ENCODE measurements around the gene B3GALNT2. TPM values are rescaled to one million over a fixed set of nuclear protein-coding genes. Genes with fewer than 3 reads are reported as not detected.

B3GALNT2 gene
- total RNA-seq, 1 donor from 2014 or later: 13.0 TPM

Other genes with a start within 250 kb of the B3GALNT2 start
- gene ARID4B, start 176.3 kb downstream of the B3GALNT2 start, total RNA-seq: 61.3 TPM
- gene GGPS1, start 175.9 kb downstream of the B3GALNT2 start, total RNA-seq: 28.0 TPM
- gene TBCE, start 137.0 kb downstream of the B3GALNT2 start, total RNA-seq: 27.9 TPM
- gene GNG4, start 145.3 kb upstream of the B3GALNT2 start, total RNA-seq: 4.0 TPM